ENCODE results near the gene CRYBG3. TPM values are rescaled to one million over a fixed set of nuclear protein-coding genes. Genes with fewer than 3 reads are reported as not detected.

Gene CRYBG3
- polyA plus RNA-seq, 1 experiment = 4.1 TPM

GRCh38 chr3:97975466-97975865 lies 153.7 kb downstream of the CRYBG3 start:
- H3K27me3 ChIP-seq (ENCODE audit: control insufficient read depth, insufficient read depth, low read length) = 0 out of 2 replicates have a peak, but pooled peaks cover 4% of the 10 kb centered on the region
- H3K4me3 ChIP-seq (ENCODE audit: low read depth, low read length) = no peak overlapping the region
- ChIA-PET CTCF (no interaction called here), POLR2A (no interaction called here)
- H3K36me3 ChIP-seq (ENCODE audit: control insufficient read depth, insufficient read depth, low read length) = no peaks in the 10 kb centered on the region
- 0 out of 2 replicates have a peak, but pooled peaks have one; percentile 23 for TF ChIP-seq CTCF (IDR thresholded peaks at IDR 0.05; ENCODE audit: insufficient read depth, low read depth, low read length)
- DNase-seq (ENCODE audit: low read depth) = no peak

- H3K36me3 ChIP-seq (ENCODE audit: control insufficient read depth, insufficient read depth, low read length) = no peaks in the 10 kb centered on the region
- TF ChIP-seq CTCF (IDR thresholded peaks at IDR 0.05; ENCODE audit: insufficient read depth, low read depth, low read length) = no peak
- ChIA-PET POLR2A (no interaction called here), CTCF (no interaction called here)
- H3K27me3 ChIP-seq (ENCODE audit: control insufficient read depth, insufficient read depth, low read length) = 0 out of 2 replicates have a peak, but pooled peaks cover 4% of the 10 kb centered on the region
- H3K4me3 ChIP-seq (ENCODE audit: low read depth, low read length) = no peak overlapping the region
- no peak for DNase-seq (ENCODE audit: low read depth)
Observed at GRCh38 chr3:97979610-97980009, 157.8 kb downstream of the CRYBG3 start.

- Histone ChIP-seq H3K27me3 (ENCODE audit: control insufficient read depth, insufficient read depth, low read length) (0 out of 2 replicates have a peak, but pooled peaks cover 2% of the 10 kb centered on the region), H3K36me3 (ENCODE audit: control insufficient read depth, insufficient read depth, low read length) (no peaks in the 10 kb centered on the region), H3K4me3 (ENCODE audit: low read depth, low read length) (no peak overlapping the region)
- POLR2A ChIA-PET = no interaction called here
- DNase-seq (ENCODE audit: low read depth) = no peak
- CTCF ChIA-PET = no interaction called here
- no peak for TF ChIP-seq CTCF (IDR thresholded peaks at IDR 0.05; ENCODE audit: insufficient read depth, low read depth, low read length)
Observed at GRCh38 chr3:97981886-97982285, 160.1 kb downstream of the CRYBG3 start.

- no peak for TF ChIP-seq CTCF (IDR thresholded peaks at IDR 0.05; ENCODE audit: insufficient read depth, low read depth, low read length)
- Histone ChIP-seq H3K36me3 (ENCODE audit: control insufficient read depth, insufficient read depth, low read length) (no peaks in the 10 kb centered on the region), H3K27me3 (ENCODE audit: control insufficient read depth, insufficient read depth, low read length) (no peaks in the 10 kb centered on the region), H3K4me3 (ENCODE audit: low read depth, low read length) (no peak overlapping the region)
- POLR2A ChIA-PET = no interaction called here
- no peak for DNase-seq (ENCODE audit: low read depth)
- CTCF ChIA-PET = interaction anchor here (0.9 to 1.6 kb wide), 2 partner anchors 39 to 190 kb away, joined by 3 to 4 read pairs; no protein-coding TSS in a partner anchor
Observed at GRCh38 chr3:97983933-97984491, 162.2 kb downstream of the CRYBG3 start.

GRCh38 chr3:97987306-97987705 lies 165.5 kb downstream of the CRYBG3 start:
- H3K4me3 ChIP-seq (ENCODE audit: low read depth, low read length) = no peak overlapping the region
- H3K27me3 ChIP-seq (ENCODE audit: control insufficient read depth, insufficient read depth, low read length) = no peaks in the 10 kb centered on the region
- no peak for DNase-seq (ENCODE audit: low read depth)
- POLR2A ChIA-PET = no interaction called here
- TF ChIP-seq CTCF (IDR thresholded peaks at IDR 0.05; ENCODE audit: insufficient read depth, low read depth, low read length) = no peak
- no peaks in the 10 kb centered on the region for H3K36me3 ChIP-seq (ENCODE audit: control insufficient read depth, insufficient read depth, low read length)
- CTCF ChIA-PET = interaction anchor here (0.6 to 1.1 kb wide), 2 partner anchors 18 kb away, joined by 3 to 5 read pairs; no protein-coding TSS in a partner anchor

All from BJ (cell line).